NT2/D1 (cell line): ENCODE measurements around the gene TNFRSF25.

ENCODE experiments used
- SUZ12 ChIP-seq: IDR thresholded peaks from 2 replicates; pipeline ENCODE4 v1.6.1; 2011; ENCODE audit not compliant: insufficient read length, insufficient read depth; ENCODE audit errors: extremely low read depth
- ZNF274 ChIP-seq: IDR thresholded peaks from 2 replicates; pipeline ENCODE4 v1.6.1; 2011; ENCODE audit warnings: mild to moderate bottlenecking, low read depth, low read length

- no peak for TF ChIP-seq ZNF274
- TF ChIP-seq SUZ12: no peak
Observed at GRCh38 chr1:6476483-6476882, 10.5 kb upstream of the TNFRSF25 start.
